WTC11 (cell line): ENCODE data around the gene MRPS6. TPM values are rescaled to one million over a fixed set of nuclear protein-coding genes. Genes with fewer than 3 reads are reported as not detected.
A peak's percentile ranks its signal among the peaks of the same experiment; 100 is the strongest.

Source experiments
- ATAC-seq: fragments of 200-7000 bp; cut with Tn5 transposase; 2 replicates; pipeline ENCODE4 v1.10.0; 2021; ENCODE audit warnings: mild to moderate bottlenecking, moderate library complexity
- CTCF ChIA-PET: fragments of 300-600 bp; sonication (Branson Sonifier 250); formaldehyde crosslinking; loops from one replicate; lab custom pipeline; 2021; ENCODE audit warnings: antibody characterized with exemption; lab: Charles Lee
- POLR2A ChIA-PET: fragments of 350-600 bp; sonication (Branson Sonifier 250); formaldehyde crosslinking; loops from one replicate; lab custom pipeline; 2021; ENCODE audit warnings: antibody characterized with exemption; lab: Charles Lee
- DNase-seq: peaks from one replicate; pipeline ENCODE4 v3.0.0; 2021; ENCODE audit warnings: low spot score
- H3K27ac Mint-ChIP-seq: 2 replicates; pipeline ENCODE4 v1.8.0; 2021; ENCODE audit warnings: mixed read lengths
- H3K27me3 Mint-ChIP-seq: 2 replicates; pipeline ENCODE4 v1.8.0; 2021; ENCODE audit warnings: low read depth, mild to moderate bottlenecking, moderate library complexity, mixed read lengths
- H3K36me3 Mint-ChIP-seq: 2 replicates; pipeline ENCODE4 v1.8.0; 2021; ENCODE audit warnings: mixed read lengths
- H3K4me1 Mint-ChIP-seq: 2 replicates; pipeline ENCODE4 v1.8.0; 2022; ENCODE audit warnings: mixed read lengths
- H3K4me3 Mint-ChIP-seq: 2 replicates; pipeline ENCODE4 v1.8.0; 2021; ENCODE audit warnings: mild to moderate bottlenecking, moderate library complexity, mixed read lengths
- H3K9me3 Mint-ChIP-seq: 2 replicates; pipeline ENCODE4 v1.8.0; 2021; ENCODE audit warnings: mixed read lengths
- ATF3 ChIP-seq: sonication (generic); formaldehyde crosslinking; conservative IDR thresholded peaks from 2 replicates; pipeline ENCODE4 v1.8.1; 2022; ENCODE audit warnings: mild to moderate bottlenecking, missing genetic modification reagents
- CBFB ChIP-seq: sonication (generic); formaldehyde crosslinking; IDR thresholded peaks from 2 replicates; pipeline ENCODE4 v1.8.1; 2022; ENCODE audit warnings: mild to moderate bottlenecking, low read depth, missing genetic modification reagents
- E2F4 ChIP-seq: sonication (generic); formaldehyde crosslinking; IDR thresholded peaks from 2 replicates; pipeline ENCODE4 v1.8.1; 2022; ENCODE audit warnings: low read depth, mild to moderate bottlenecking, moderate library complexity, missing genetic modification reagents, borderline replicate concordance
- ETV6 ChIP-seq: sonication (generic); formaldehyde crosslinking; IDR thresholded peaks from 2 replicates; pipeline ENCODE4 v1.8.1; 2022; ENCODE audit warnings: mild to moderate bottlenecking, missing genetic modification reagents
- FOXP1 ChIP-seq: sonication (generic); formaldehyde crosslinking; IDR thresholded peaks from 2 replicates; pipeline ENCODE4 v1.8.0; 2022; ENCODE audit warnings: missing genetic modification reagents, mild to moderate bottlenecking, moderate library complexity, borderline replicate concordance
- GTF2I ChIP-seq: fragments of 250-450 bp; sonication (Bioruptor Pico); conservative IDR thresholded peaks from 2 replicates; pipeline ENCODE4 v1.4.0; 2021; ENCODE audit warnings: mild to moderate bottlenecking
- NFYB ChIP-seq: sonication (generic); formaldehyde crosslinking; conservative IDR thresholded peaks from 2 replicates; pipeline ENCODE4 v1.8.0; 2022; ENCODE audit warnings: low read depth, missing genetic modification reagents
- PREB ChIP-seq: sonication (generic); formaldehyde crosslinking; IDR thresholded peaks from 2 replicates; pipeline ENCODE4 v1.8.1; 2022; ENCODE audit warnings: mild to moderate bottlenecking, missing genetic modification reagents, moderate library complexity, borderline replicate concordance
- SMAD4 ChIP-seq: sonication (generic); formaldehyde crosslinking; IDR thresholded peaks from 2 replicates; pipeline ENCODE4 v1.8.0; 2022; ENCODE audit warnings: mild to moderate bottlenecking, missing genetic modification reagents
- TEAD1 ChIP-seq: sonication (generic); formaldehyde crosslinking; IDR thresholded peaks from 2 replicates; pipeline ENCODE4 v1.8.0; 2022; ENCODE audit warnings: mild to moderate bottlenecking, missing genetic modification reagents
- USF1 ChIP-seq: sonication (generic); formaldehyde crosslinking; IDR thresholded peaks from 2 replicates; pipeline ENCODE4 v1.8.0; 2022; ENCODE audit warnings: mild to moderate bottlenecking, missing genetic modification reagents
- USF2 ChIP-seq: sonication (generic); formaldehyde crosslinking; IDR thresholded peaks from 2 replicates; pipeline ENCODE4 v1.8.1; 2023; ENCODE audit warnings: mild to moderate bottlenecking, missing genetic modification reagents, moderate library complexity
- ZNF121 ChIP-seq: sonication (generic); formaldehyde crosslinking; IDR thresholded peaks from 2 replicates; pipeline ENCODE4 v1.8.0; 2023; ENCODE audit warnings: missing genetic modification reagents
- ZNF512 ChIP-seq: sonication (generic); formaldehyde crosslinking; IDR thresholded peaks from 2 replicates; pipeline ENCODE4 v1.8.1; 2022; ENCODE audit warnings: missing genetic modification reagents, borderline replicate concordance
- ZNF532 ChIP-seq: fragments of 250-450 bp; sonication (Bioruptor Pico); IDR thresholded peaks from 2 replicates; pipeline ENCODE4 v1.9.0; 2021; ENCODE audit warnings: mild to moderate bottlenecking, borderline replicate concordance
- ZNF671 ChIP-seq: fragments of 250-450 bp; sonication (Bioruptor Pico); IDR thresholded peaks from 2 replicates; pipeline ENCODE4 v1.8.0; 2021; ENCODE audit warnings: mild to moderate bottlenecking
- total RNA-seq: library from RNA; stranded (reverse); gene quantifications from 3 replicates; pipeline ENCODE4 v1.2.3, GENCODE V29; 2021
- TF ChIP-seq, protein P1 (sequence below): fragments of 250-450 bp; sonication (Bioruptor Pico); conservative IDR thresholded peaks from 2 replicates; pipeline ENCODE4 v1.9.0; 2021; ENCODE audit warnings: mild to moderate bottlenecking

MRPS6 gene
- total RNA-seq, 1 experiment from 2014 or later: 133 TPM

DNA sequence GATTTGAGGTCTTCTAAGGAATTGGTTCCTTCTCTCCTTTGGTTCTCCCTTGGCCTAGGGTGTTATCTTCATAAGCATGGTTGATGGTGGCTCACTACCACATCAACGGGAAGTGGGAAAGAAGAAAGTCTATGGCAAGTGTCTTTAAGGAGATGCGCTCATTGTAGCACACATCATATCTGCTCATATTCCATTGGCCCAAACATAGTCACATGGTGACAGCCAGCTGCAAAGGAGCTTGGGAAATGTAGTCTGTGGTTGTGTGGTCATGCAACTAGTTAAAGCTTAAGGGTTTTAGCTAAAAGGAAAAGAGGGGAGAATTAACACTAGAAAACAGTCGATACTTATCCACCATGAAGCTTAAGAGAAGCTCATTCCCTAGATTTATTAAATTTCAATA, 11.4 kb upstream of the MRPS6 start:
- ChIA-PET CTCF (interaction anchor here (0.9 kb wide), 2 partner anchors 11 to 30 kb away, joined by 3 to 4 read pairs; partner anchors contain the start of genes MRPS6 and SLC5A3), POLR2A (interaction anchor here (0.6 to 1.0 kb wide), 2 partner anchors 11 to 20 kb away, joined by 3 to 4 read pairs; partner anchors contain the start of genes MRPS6 and SLC5A3)
- Mint-ChIP-seq H3K36me3 (no peaks in the 10 kb centered on the region), H3K4me1 (no peaks in the 10 kb centered on the region), H3K9me3 (peaks cover 9% of the 10 kb centered on the region), H3K4me3 (no peak overlapping the region), H3K27me3 (peaks cover 2% of the 10 kb centered on the region), H3K27ac (no peak overlapping the region)
- ATAC-seq (peak; percentile 92), DNase-seq (no peak)
- TF ChIP-seq FOXP1 (CRISPR knock-in tag) (no peak), USF1 (CRISPR knock-in tag) (peak; percentile 92), USF2 (CRISPR knock-in tag) (peak; percentile 93)

GRCh38 chr21:34065027-34065426, 8.4 kb upstream of the MRPS6 start:
- CTCF ChIA-PET: no interaction called here
- ATAC-seq (no peak), DNase-seq (no peak)
- H3K27ac Mint-ChIP-seq: no peak overlapping the region
- H3K4me1 Mint-ChIP-seq: no peaks in the 10 kb centered on the region
- H3K4me3 Mint-ChIP-seq: no peak overlapping the region
- no peak for TF ChIP-seq TEAD1 (CRISPR knock-in tag)
- TF ChIP-seq ETV6 (CRISPR knock-in tag): no peak
- TF ChIP-seq ZNF671 (CRISPR knock-in tag): no peak
- TF ChIP-seq E2F4 (CRISPR knock-in tag): no peak
- TF ChIP-seq CBFB (CRISPR knock-in tag): no peak
- peaks cover 9% of the 10 kb centered on the region for H3K9me3 Mint-ChIP-seq
- no peaks in the 10 kb centered on the region for H3K36me3 Mint-ChIP-seq
- peaks cover 2% of the 10 kb centered on the region; the same call in 1 of the 2 replicates for H3K27me3 Mint-ChIP-seq
- POLR2A ChIA-PET: no interaction called here

DNA sequence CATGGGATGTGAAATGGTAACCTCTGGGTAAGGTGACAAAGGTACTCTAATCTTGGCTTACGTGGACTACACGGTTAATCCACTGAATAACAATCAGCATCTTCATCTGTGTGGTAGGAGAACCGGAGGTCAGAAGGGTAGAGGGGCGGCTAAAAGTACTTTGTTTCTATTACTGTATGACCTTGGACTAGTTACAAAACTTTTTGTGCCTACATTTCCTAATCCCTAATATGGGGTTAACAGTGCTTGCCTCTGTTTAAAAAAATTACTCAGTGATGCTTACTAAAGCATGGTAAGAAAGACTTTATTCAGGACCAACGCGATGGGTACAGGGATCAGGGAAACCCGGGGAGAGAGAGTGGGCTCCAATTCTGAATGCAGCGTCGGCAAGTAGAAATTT, 1.7 kb upstream of the MRPS6 start:
- H3K4me3 Mint-ChIP-seq: peak overlapping the region; percentile 72
- POLR2A ChIA-PET: no interaction called here
- no peak for DNase-seq
- no peak overlapping the region for H3K27ac Mint-ChIP-seq
- H3K9me3 Mint-ChIP-seq: no peaks in the 10 kb centered on the region
- H3K36me3 Mint-ChIP-seq: no peaks in the 10 kb centered on the region
- H3K4me1 Mint-ChIP-seq: peaks cover 31% of the 10 kb centered on the region
- H3K27me3 Mint-ChIP-seq: peaks cover 11% of the 10 kb centered on the region
- CTCF ChIA-PET: interaction anchor here (3.2 kb wide), 1 partner anchor 147 kb away, joined by 27 read pairs; no protein-coding TSS in a partner anchor
- no peak for ATAC-seq
- TF ChIP-seq ATF3 (CRISPR knock-in tag) (no peak), ZNF121 (CRISPR knock-in tag) (no peak), NFYB (CRISPR knock-in tag) (no peak), E2F4 (CRISPR knock-in tag) (no peak), ZNF512 (CRISPR knock-in tag) (no peak), ZNF532 (CRISPR knock-in tag) (no peak), GTF2I (CRISPR knock-in tag) (no peak), PREB (CRISPR knock-in tag) (no peak), SMAD4 (CRISPR knock-in tag) (no peak), ZNF671 (CRISPR knock-in tag) (no peak)
- TF ChIP-seq, protein P1, sequence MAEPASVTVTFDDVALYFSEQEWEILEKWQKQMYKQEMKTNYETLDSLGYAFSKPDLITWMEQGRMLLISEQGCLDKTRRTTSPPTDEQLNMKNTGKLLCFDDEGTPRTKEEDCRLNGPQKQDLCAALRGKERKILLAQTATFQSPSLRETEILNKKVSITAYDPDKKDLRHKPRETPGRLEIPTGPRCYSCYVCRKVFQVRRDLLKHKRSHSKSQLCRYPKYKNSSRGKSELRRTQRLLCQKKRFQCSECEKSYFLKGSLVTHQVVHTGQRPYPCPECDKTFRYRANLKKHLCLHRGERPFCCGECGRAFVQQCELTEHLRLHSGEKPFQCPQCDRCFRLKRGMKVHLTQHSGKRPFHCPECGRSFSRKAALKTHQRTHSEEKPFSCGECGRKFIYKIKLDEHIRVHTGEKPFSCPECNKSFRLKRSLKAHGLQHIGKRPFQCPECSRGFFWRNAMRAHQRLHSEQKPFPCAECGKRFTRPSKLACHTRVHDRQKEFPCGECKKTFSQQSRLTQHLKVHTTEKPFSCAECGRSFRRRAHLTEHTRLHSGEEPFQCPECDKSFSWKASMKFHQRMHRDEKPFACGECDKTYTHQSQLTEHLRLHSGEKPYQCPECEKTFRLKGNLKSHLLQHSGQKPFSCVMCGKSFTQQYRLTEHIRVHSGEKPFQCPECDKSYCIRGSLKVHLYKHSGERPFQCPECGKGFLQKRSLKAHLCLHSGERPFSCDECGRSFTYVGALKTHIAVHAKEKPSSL (CRISPR knock-in tag): no peak
